Tibial nerve (tissue), 4 donors: ENCODE data around the gene CDH13. TPM values are rescaled to one million over a fixed set of nuclear protein-coding genes. Genes with fewer than 3 reads are reported as not detected.

Source experiments
- DNase-seq, 2 donors: peaks; one replicate each; pipeline ENCODE4 v3.0.0-alpha.2; 2019; ENCODE audit warnings: low spot score in 2 of 2
- H3K27ac ChIP-seq, 4 donors: fragments of 200-600 bp; sonication (generic) in 3 of 4; one replicate each; pipeline ENCODE4 v1.5.1; 2017 to 2019; ENCODE audit warnings: mild to moderate bottlenecking in 1 of 4
- H3K27me3 ChIP-seq, 2 donors: fragments of 200-600 bp; sonication (generic) in 1 of 2; one replicate each; pipeline versions ENCODE4 v1.5.1 to v1.6.0; 2017 to 2019
- H3K36me3 ChIP-seq, 3 donors: fragments of 200-600 bp; sonication (generic); one replicate each; pipeline ENCODE4 v1.5.1; 2018 to 2019
- H3K4me1 ChIP-seq, 4 donors: fragments of 200-600 bp; sonication (generic) in 3 of 4; one replicate each; pipeline ENCODE4 v1.5.1; 2017 to 2019
- H3K4me3 ChIP-seq, 4 donors: fragments of 200-600 bp; sonication (generic) in 3 of 4; one replicate each; pipeline ENCODE4 v1.5.1; 2017 to 2019; ENCODE audit warnings: mild to moderate bottlenecking in 1 of 4, moderate library complexity in 1 of 4
- H3K9me3 ChIP-seq, 4 donors: fragments of 200-600 bp; sonication (generic) in 3 of 4; one replicate each; pipeline ENCODE4 v1.5.1; 2017 to 2019
- EP300 ChIP-seq, 2 donors: sonication (generic); formaldehyde crosslinking; IDR thresholded peaks; one replicate each; pipeline ENCODE4 v1.6.1; 2017; ENCODE audit warnings: antibody characterized with exemption in 2 of 2, mild to moderate bottlenecking in 1 of 2
- POLR2A ChIP-seq, 2 donors: fragments of 450-650 bp; IDR thresholded peaks; one replicate each; pipeline ENCODE4 v1.6.1; 2017; ENCODE audit warnings: antibody characterized with exemption in 2 of 2, mild to moderate bottlenecking in 2 of 2, moderate library complexity in 2 of 2
- WGBS, 2 donors: methylation state at CpG; one replicate each; pipeline ENCODE4 v1.1.5; 2018; 5-methylcytosine and 5-hydroxymethylcytosine counted together
- total RNA-seq, 4 donors: library from RNA; depleted of rRNA; stranded (reverse); fragments of >200 nt; gene quantifications; one replicate each; pipeline ENCODE4 v1.1.0, GENCODE V29; 2016
- TF ChIP-seq, protein P1 (sequence below), 5 experiments: fragments of 200-600 bp in 3 of 5; fragments of 450-650 bp in 2 of 5; sonication (generic) in 3 of 5; IDR thresholded peaks; one replicate each; pipeline ENCODE4 v1.5.1; 2016 to 2019; ENCODE audit warnings: antibody characterized with exemption in 5 of 5, mild to moderate bottlenecking in 3 of 5, moderate library complexity in 2 of 5

The CDH13 gene
- total RNA-seq, 4 donors from 2014 or later, result 4.1 to 14.4 (median 5.8) TPM

DNA sequence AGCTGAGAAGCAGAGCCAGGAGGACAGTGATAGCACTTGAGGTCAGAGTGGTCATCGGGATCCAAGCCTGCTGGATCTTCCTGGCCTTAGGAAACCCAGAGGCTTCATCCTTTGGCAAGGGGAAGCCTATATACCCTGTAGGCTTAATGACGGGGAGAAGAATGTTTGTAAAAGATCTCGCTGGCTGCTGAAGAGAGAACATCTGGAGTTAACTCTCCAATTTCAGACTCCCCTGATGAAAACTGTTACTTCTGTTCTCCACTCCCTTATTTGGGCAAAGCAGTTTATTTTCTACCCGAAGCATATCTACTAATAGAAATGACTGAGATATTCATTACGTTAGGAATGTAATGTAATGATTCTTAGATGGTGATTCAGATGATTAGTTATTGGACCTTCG is 487.0 kb downstream of the CDH13 start:
- H3K27me3 ChIP-seq, result no peaks in the 10 kb centered on the region
- WGBS, 2 donors, result 51 to 65% methylated on average over 6 of the region's 6 CpGs
- no peaks in the 10 kb centered on the region for H3K36me3 ChIP-seq
- H3K27ac ChIP-seq, result no peak overlapping the region
- TF ChIP-seq POLR2A (IDR thresholded peaks at IDR 0.05), result no peak
- TF ChIP-seq, protein P1, sequence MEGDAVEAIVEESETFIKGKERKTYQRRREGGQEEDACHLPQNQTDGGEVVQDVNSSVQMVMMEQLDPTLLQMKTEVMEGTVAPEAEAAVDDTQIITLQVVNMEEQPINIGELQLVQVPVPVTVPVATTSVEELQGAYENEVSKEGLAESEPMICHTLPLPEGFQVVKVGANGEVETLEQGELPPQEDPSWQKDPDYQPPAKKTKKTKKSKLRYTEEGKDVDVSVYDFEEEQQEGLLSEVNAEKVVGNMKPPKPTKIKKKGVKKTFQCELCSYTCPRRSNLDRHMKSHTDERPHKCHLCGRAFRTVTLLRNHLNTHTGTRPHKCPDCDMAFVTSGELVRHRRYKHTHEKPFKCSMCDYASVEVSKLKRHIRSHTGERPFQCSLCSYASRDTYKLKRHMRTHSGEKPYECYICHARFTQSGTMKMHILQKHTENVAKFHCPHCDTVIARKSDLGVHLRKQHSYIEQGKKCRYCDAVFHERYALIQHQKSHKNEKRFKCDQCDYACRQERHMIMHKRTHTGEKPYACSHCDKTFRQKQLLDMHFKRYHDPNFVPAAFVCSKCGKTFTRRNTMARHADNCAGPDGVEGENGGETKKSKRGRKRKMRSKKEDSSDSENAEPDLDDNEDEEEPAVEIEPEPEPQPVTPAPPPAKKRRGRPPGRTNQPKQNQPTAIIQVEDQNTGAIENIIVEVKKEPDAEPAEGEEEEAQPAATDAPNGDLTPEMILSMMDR (IDR thresholded peaks at IDR 0.05), result no peak
- TF ChIP-seq EP300 (IDR thresholded peaks at IDR 0.05), result no peak
- H3K9me3 ChIP-seq, result no peaks in the 10 kb centered on the region
- DNase-seq, result no peak
- no peak overlapping the region for H3K4me3 ChIP-seq
- H3K4me1 ChIP-seq, result peaks cover 0 to 7% (median 0%) of the 10 kb centered on the region in 4 donors

DNA sequence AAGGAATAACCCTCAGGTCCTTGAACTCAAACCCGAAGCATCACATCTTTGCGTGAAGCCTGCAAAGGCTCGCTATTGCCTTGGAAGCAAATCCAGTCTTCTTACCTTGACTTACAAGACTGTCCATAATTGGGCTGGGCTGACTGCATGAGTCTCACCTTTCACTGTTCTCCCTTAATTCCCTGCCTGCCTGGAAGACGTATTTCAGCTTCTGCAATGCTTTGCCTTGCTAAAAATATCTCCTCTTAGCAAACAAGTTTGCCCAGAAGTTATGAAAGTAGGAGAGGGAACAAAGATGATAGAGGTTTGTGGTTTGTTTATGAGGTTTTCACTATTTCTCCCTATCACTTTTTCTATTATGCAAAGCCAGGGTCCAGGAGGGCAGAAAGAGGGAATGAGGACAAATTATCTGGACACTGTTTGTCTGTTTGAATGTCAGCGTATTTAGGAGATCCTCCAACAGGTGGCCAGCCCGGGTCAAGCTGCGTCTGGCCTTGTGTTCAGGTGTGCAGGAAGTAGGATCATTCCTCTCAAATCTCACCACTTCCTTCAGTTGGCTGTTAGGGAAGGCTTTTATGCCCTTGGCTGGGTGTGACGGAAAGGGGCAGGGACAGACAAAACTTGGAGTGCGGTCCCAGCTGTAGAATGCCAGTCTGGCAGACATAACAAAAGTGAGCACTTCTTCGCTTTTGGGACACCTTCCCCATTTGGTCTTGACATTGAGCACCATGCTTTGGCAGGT is 488.9 kb downstream of the CDH13 start:
- Histone ChIP-seq H3K9me3 (no peaks in the 10 kb centered on the region), H3K27me3 (no peaks in the 10 kb centered on the region), H3K4me3 (no peak overlapping the region), H3K27ac (no peak overlapping the region), H3K36me3 (no peaks in the 10 kb centered on the region), H3K4me1 (peaks cover 0 to 7% (median 0%) of the 10 kb centered on the region in 4 donors)
- no peak for DNase-seq
- TF ChIP-seq POLR2A (IDR thresholded peaks at IDR 0.05) (no peak), EP300 (IDR thresholded peaks at IDR 0.05) (no peak)
- TF ChIP-seq, protein P1 (IDR thresholded peaks at IDR 0.05), result no peak
- 80 to 83% methylated on average over 10 of the region's 10 CpGs for WGBS, 2 donors

DNA sequence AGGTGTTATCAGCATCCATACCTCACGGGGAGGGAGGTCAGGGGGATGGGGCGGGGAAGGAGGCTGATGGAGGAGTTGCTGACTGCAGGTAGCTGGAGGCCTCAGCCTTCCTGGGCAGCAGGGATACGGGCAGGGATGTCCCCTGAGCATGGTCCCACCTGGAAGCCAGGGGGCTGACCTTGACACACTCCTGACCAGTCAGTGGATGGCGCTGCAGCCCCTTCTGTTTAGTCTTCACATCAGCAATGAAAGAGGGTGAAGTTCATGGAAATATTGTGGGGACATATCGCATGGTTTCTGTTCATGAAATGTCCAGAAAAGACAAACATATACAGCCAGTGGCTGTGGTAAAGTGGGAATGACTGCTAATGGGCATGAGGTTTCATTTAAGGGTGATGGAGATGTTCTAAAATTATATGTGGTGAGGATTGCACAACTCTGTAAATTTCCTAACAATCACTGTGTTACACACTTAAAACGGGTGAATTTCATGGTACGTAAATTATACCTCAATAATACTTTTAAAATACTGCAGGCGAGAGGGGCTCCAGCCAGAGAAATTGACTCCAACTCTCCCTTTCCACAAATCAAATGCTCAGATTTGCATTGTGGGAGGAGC is 489.6 kb downstream of the CDH13 start:
- no peaks in the 10 kb centered on the region for H3K27me3 ChIP-seq
- no peak for DNase-seq

DNA sequence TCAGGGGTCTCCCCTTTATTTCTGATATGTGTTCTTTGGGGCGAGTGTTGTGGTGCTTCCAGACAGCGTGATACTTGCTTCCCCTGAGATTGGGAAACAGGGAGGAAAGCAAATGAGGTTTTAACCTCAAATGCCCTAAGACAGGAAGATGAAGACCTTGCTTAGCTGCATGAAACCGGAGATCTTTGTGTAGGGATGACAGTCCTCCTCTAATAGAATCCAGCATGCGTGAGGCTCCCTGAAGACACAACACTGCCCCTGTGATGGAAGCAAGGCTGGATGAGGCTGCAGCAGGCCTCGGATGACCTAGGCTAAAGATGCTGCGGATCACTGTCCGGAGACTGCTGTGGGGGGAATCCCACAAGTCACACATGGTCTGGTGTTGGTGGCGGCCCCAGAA is 491.0 kb downstream of the CDH13 start:
- Histone ChIP-seq H3K4me1 (peaks cover 0 to 7% (median 0%) of the 10 kb centered on the region in 4 donors), H3K36me3 (no peaks in the 10 kb centered on the region), H3K9me3 (no peaks in the 10 kb centered on the region), H3K27me3 (no peaks in the 10 kb centered on the region), H3K4me3 (no peak overlapping the region), H3K27ac (no peak overlapping the region)
- TF ChIP-seq EP300 (IDR thresholded peaks at IDR 0.05) (no peak), POLR2A (IDR thresholded peaks at IDR 0.05) (no peak)
- TF ChIP-seq, protein P1 (IDR thresholded peaks at IDR 0.05), result no peak
- DNase-seq, result no peak
- 84 to 89% methylated on average over 5 to 8 of the region's 8 CpGs for WGBS, 2 donors

More for the DNA sequence above, 489.6 kb downstream of the CDH13 start:
- no peak overlapping the region for H3K27ac ChIP-seq
- WGBS, 2 donors, result 75 to 86% methylated on average over 6 to 8 of the region's 8 CpGs
- H3K4me1 ChIP-seq, result peaks cover 0 to 7% (median 0%) of the 10 kb centered on the region in 4 donors
- H3K36me3 ChIP-seq, result no peaks in the 10 kb centered on the region
- no peaks in the 10 kb centered on the region for H3K9me3 ChIP-seq
- TF ChIP-seq, protein P1 (IDR thresholded peaks at IDR 0.05), result no peak
- H3K4me3 ChIP-seq, result no peak overlapping the region

DNA sequence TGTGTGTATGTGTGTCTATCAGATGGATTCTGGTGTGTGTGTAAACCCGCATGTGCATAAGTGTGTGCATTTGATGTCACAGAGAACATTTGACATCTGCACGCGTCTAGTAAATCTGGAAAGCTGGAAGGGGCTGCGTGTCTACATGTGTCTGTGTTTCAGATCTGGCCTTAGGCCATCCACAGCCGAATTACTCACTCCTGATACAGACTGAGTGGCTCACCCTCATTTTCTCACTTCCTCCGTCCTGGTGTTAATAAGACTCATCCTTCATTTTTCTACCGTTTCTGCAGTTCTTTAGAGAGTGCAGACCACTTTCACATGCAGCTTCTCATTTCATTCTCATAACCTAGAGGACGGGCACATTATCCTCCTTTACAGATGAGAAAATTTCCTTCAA is 491.6 kb downstream of the CDH13 start:
- Histone ChIP-seq H3K9me3 (no peaks in the 10 kb centered on the region), H3K27ac (no peak overlapping the region), H3K4me3 (no peak overlapping the region), H3K4me1 (peaks cover 0 to 5% (median 0%) of the 10 kb centered on the region in 4 donors), H3K27me3 (no peaks in the 10 kb centered on the region), H3K36me3 (no peaks in the 10 kb centered on the region)
- TF ChIP-seq, protein P1 (IDR thresholded peaks at IDR 0.05), result no peak
- TF ChIP-seq POLR2A (IDR thresholded peaks at IDR 0.05) (no peak), EP300 (IDR thresholded peaks at IDR 0.05) (no peak)
- DNase-seq, result no peak
- WGBS, 2 donors, result 74 to 81% methylated on average over 8 of the region's 8 CpGs
